Effector memory CD8-positive, alpha-beta T cell (primary cell): ENCODE data around the gene TSPAN5.
A peak's percentile ranks its signal among the peaks of the same experiment; 100 is the strongest.

ENCODE experiments used
- ATAC-seq: fragments of 150-1000 bp; cut with Tn5 transposase; replicated peaks from 2 replicates; pipeline ENCODE4 v1.10.0; 2021; ENCODE audit warnings: mild to moderate bottlenecking, moderate library complexity
- DNase-seq, 3 experiments: peaks; one replicate each; pipeline ENCODE4 v3.0.0; 2021
- H3K27ac Mint-ChIP-seq, 2 donors: one replicate each; pipeline ENCODE4 v1.8.0; 2022; ENCODE audit warnings: mild to moderate bottlenecking in 2 of 2, mixed read lengths in 2 of 2, moderate library complexity in 2 of 2
- H3K27me3 Mint-ChIP-seq, 2 donors: one replicate each; pipeline ENCODE4 v1.8.0; 2022; ENCODE audit warnings: mixed read lengths in 2 of 2
- H3K36me3 Mint-ChIP-seq: one replicate; pipeline ENCODE4 v1.8.0; 2022; ENCODE audit warnings: mild to moderate bottlenecking, moderate library complexity, mixed read lengths; ENCODE audit not compliant: insufficient read depth
- H3K4me1 Mint-ChIP-seq, 2 donors: one replicate each; pipeline ENCODE4 v1.8.0; 2022; ENCODE audit warnings: low read depth in 2 of 2, mixed read lengths in 2 of 2
- H3K4me3 Mint-ChIP-seq, 2 donors: one replicate each; pipeline ENCODE4 v1.8.0; 2022; ENCODE audit warnings: mild to moderate bottlenecking in 2 of 2, mixed read lengths in 2 of 2, moderate library complexity in 2 of 2
- H3K9me3 Mint-ChIP-seq, 2 donors: one replicate each; pipeline ENCODE4 v1.8.0; 2022; ENCODE audit warnings: mixed read lengths in 2 of 2

TSPAN5 gene

GRCh38 chr4:98502031-98502430 lies 156.4 kb downstream of the TSPAN5 start:
- Mint-ChIP-seq H3K9me3 (peaks cover 0 to 2% of the 10 kb centered on the region in 2 donors), H3K27me3 (no peaks in the 10 kb centered on the region), H3K4me1 (peaks cover 13 to 19% of the 10 kb centered on the region in 2 donors), H3K27ac (peak overlapping the region in 1 of 2 donors; percentile 25), H3K4me3 (no peak overlapping the region), H3K36me3 (peaks cover 10% of the 10 kb centered on the region)
- DNase-seq (no peak), ATAC-seq (no peak)

DNA sequence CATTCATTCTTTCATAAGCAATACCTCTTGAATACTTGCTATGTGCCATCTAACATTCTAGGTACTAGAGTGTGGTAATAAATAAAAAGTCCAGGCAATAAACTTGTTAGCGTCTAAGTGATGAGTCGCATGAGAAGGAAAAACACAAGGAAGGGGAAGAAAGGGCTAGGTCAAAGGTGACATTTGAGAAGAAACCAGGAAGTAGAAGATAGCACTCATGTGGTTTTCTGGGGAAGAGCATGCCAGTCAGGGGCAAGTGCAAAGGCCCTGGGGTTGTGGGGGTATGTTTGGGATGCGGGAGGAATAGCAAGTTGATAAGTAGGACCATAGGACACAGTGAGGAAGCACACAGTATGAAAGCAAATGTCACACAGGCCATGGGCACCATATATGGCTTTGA lies 157.0 kb downstream of the TSPAN5 start:
- no peak overlapping the region for H3K4me3 Mint-ChIP-seq
- no peak for DNase-seq
- H3K36me3 Mint-ChIP-seq = peaks cover 10% of the 10 kb centered on the region
- peaks cover 0 to 2% of the 10 kb centered on the region in 2 donors for H3K9me3 Mint-ChIP-seq
- ATAC-seq = no peak
- H3K27ac Mint-ChIP-seq = peak overlapping the region in 1 of 2 donors; percentile 25
- peaks cover 17 to 19% of the 10 kb centered on the region in 2 donors for H3K4me1 Mint-ChIP-seq
- H3K27me3 Mint-ChIP-seq = no peaks in the 10 kb centered on the region

- Mint-ChIP-seq H3K27ac (no peak overlapping the region), H3K4me1 (peaks cover 20 to 25% of the 10 kb centered on the region in 2 donors), H3K9me3 (peaks cover 0 to 2% of the 10 kb centered on the region in 2 donors), H3K4me3 (no peak overlapping the region), H3K27me3 (no peaks in the 10 kb centered on the region), H3K36me3 (peaks cover 2% of the 10 kb centered on the region)
- DNase-seq = no peak
- ATAC-seq = no peak
These were observed 159.6 kb downstream of the TSPAN5 start for GRCh38 chr4:98498774-98499173.

- Mint-ChIP-seq H3K27ac (peak overlapping the region; percentile 39 to 83), H3K27me3 (no peaks in the 10 kb centered on the region), H3K36me3 (peaks cover 2% of the 10 kb centered on the region), H3K4me1 (peaks cover 7 to 23% of the 10 kb centered on the region in 2 donors), H3K4me3 (no peak overlapping the region), H3K9me3 (peaks cover 0 to under 1% of the 10 kb centered on the region in 2 donors)
- DNase-seq = no peak
- no peak for ATAC-seq
These were observed 162.1 kb downstream of the TSPAN5 start for GRCh38 chr4:98496152-98496845.

GRCh38 chr4:98493296-98493695 lies 165.1 kb downstream of the TSPAN5 start:
- Mint-ChIP-seq H3K4me1 (peaks cover 5 to 19% of the 10 kb centered on the region in 2 donors), H3K27ac (no peak overlapping the region), H3K27me3 (no peaks in the 10 kb centered on the region), H3K4me3 (no peak overlapping the region), H3K36me3 (peaks cover 2% of the 10 kb centered on the region), H3K9me3 (no peaks in the 10 kb centered on the region)
- no peak for ATAC-seq
- DNase-seq = no peak

- ATAC-seq (no peak), DNase-seq (no peak)
- H3K36me3 Mint-ChIP-seq = no peaks in the 10 kb centered on the region
- no peak overlapping the region for H3K4me3 Mint-ChIP-seq
- peaks cover 6 to 15% of the 10 kb centered on the region in 2 donors for H3K4me1 Mint-ChIP-seq
- H3K9me3 Mint-ChIP-seq = no peaks in the 10 kb centered on the region
- H3K27me3 Mint-ChIP-seq = no peaks in the 10 kb centered on the region
- no peak overlapping the region for H3K27ac Mint-ChIP-seq
These were observed 166.4 kb downstream of the TSPAN5 start for GRCh38 chr4:98491899-98492559.

DNA sequence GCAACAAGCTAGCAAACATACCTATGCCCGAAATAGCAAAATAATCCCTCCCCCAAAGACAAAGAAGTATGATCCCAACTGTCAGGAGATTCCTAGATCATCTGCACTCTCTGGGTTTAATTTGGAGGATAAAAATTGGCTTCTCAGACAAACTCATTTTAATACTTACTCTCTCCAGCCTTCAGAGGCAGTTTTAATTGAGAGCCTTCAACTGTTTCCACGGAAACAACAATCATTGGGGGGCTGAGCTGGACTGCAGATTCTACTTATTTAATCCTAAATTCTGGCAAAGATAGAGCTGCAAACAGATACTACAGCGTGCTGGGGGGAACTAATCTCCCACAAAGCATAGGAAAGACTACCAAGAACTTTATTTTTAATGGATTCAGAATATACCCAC lies 168.2 kb downstream of the TSPAN5 start:
- no peak overlapping the region for H3K27ac Mint-ChIP-seq
- peaks cover 10 to 13% of the 10 kb centered on the region in 2 donors for H3K4me1 Mint-ChIP-seq

DNA sequence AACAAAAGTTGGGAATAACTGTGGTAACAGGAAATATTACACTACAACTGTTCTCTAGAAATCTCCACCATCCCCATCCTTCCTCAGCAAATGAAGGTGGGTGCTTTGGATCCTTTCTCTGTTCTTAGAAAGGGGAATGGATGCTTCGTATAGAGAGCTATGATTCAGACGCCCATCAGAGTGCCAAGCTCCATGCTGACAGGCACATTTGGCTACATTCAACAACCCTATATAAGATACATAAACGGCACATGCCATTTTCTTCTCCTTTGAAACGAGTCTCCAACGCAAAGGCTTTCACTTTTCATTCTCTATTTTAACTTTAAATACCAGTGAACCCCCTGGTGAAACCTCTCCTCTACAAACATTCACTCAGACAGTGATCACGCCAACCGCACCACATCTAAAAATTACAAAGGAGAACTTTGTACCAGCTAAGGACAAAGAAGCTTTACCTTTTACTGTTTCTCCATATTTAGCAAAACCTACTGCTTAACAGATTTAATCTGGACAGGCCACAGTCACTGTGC lies 172.5 kb downstream of the TSPAN5 start:
- DNase-seq = no peak
- no peak overlapping the region for H3K4me3 Mint-ChIP-seq
- no peaks in the 10 kb centered on the region for H3K36me3 Mint-ChIP-seq
- no peaks in the 10 kb centered on the region for H3K27me3 Mint-ChIP-seq
- peak overlapping the region in 1 of 2 donors; percentile 46 for H3K27ac Mint-ChIP-seq
- ATAC-seq = no peak
- H3K9me3 Mint-ChIP-seq = no peaks in the 10 kb centered on the region
- H3K4me1 Mint-ChIP-seq = peaks cover 16 to 42% of the 10 kb centered on the region in 2 donors

More for the DNA sequence above, 168.2 kb downstream of the TSPAN5 start:
- DNase-seq (no peak), ATAC-seq (no peak)
- Mint-ChIP-seq H3K9me3 (no peaks in the 10 kb centered on the region), H3K4me3 (no peak overlapping the region), H3K36me3 (no peaks in the 10 kb centered on the region), H3K27me3 (no peaks in the 10 kb centered on the region)

DNA sequence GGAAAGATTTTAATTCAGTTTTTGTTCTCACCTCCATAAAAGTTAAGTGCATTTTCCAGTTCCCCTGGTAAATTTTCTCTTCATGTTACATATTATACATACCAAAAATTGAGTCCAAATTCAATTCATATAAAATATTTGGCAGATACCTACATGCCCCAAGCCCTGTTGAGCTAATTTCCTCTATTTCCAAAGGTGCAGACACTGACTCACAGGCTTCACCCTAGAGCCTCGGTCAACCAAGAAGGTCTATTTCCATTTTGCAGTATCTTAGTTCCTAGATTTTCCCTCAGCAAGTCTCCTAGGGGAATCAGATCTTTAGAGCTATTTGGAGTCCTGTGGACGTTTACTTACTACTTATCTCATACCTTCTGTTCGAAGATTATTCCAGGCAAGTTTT lies 174.4 kb downstream of the TSPAN5 start:
- peak overlapping the region in 1 of 2 donors; percentile 54 for H3K27ac Mint-ChIP-seq
- H3K27me3 Mint-ChIP-seq = no peaks in the 10 kb centered on the region
- H3K36me3 Mint-ChIP-seq = no peaks in the 10 kb centered on the region
- H3K4me1 Mint-ChIP-seq = peaks cover 16 to 42% of the 10 kb centered on the region in 2 donors
- DNase-seq (no peak), ATAC-seq (no peak)
- H3K9me3 Mint-ChIP-seq = no peaks in the 10 kb centered on the region
- H3K4me3 Mint-ChIP-seq = no peak overlapping the region

DNA sequence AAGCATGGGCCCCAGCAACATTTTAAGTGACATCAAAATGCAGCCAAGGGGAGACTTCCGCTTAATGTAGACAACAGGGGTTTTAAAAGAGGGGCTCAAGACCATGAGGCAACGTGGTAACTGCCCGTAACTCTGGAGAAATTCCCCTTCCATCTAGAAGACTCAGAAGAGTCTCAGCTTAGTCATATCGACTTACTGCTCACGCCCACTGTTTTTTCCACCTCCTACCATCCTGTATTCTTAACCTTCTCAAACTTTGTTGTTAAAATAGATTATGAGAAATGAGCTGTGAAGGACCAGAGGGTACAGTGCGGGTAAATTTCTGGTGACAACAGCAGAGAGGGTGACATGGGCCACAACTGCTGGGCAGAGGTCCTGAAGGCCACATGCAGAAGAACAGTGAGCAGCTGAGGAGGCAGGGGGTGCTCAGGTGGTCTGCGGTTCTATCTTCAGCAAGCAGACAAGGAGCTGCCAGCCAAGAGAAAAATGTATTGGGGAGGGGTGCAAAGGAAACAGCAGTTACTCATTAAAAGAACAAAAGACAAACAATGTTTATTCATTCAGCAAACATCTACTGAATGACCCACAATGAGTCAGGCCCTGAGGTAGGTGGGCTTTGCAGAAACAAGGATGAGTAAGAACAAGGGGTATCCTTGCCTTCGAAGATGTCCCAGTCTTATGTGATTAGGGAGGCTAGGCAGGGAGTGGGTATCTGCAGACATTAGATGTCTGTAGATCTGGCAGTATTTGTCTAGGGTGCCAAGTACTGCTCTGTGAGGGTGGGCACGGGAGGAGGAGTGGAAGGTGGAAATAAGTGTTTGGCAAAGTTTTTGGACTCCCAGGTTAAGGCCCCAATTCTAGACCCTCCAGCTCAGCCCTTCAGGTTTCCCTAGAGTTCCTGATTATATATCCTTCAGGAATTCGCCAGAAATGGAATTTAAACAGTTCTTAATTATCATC lies 175.3 kb downstream of the TSPAN5 start:
- ATAC-seq = no peak
- H3K36me3 Mint-ChIP-seq = no peaks in the 10 kb centered on the region
- no peaks in the 10 kb centered on the region for H3K9me3 Mint-ChIP-seq
- no peaks in the 10 kb centered on the region for H3K27me3 Mint-ChIP-seq
- DNase-seq = no peak
- no peak overlapping the region for H3K4me3 Mint-ChIP-seq
- H3K27ac Mint-ChIP-seq = peak overlapping the region; percentile 54 to 84
- peaks cover 16 to 42% of the 10 kb centered on the region in 2 donors for H3K4me1 Mint-ChIP-seq

DNA sequence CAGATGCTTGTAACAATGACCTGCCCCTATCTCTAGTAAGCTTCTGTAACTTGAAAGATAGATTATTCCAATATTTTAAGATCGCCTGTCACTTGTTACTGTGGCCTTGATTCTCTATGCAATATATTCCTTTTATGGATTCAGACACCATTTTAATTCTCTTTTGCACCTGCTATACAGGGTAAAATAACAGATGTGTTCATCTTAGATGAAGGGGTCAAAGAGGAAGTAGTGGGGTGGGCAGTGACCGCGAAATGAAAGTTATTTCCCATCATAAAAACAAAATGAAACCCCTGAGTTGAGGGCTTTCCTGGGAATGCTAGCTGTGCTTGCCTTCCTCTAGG lies 175.9 kb downstream of the TSPAN5 start:
- Mint-ChIP-seq H3K36me3 (no peaks in the 10 kb centered on the region), H3K9me3 (no peaks in the 10 kb centered on the region), H3K4me3 (no peak overlapping the region), H3K27me3 (no peaks in the 10 kb centered on the region), H3K27ac (peak overlapping the region; percentile 54 to 84), H3K4me1 (peaks cover 16 to 42% of the 10 kb centered on the region in 2 donors)
- no peak for DNase-seq
- no peak for ATAC-seq

GRCh38 chr4:98481167-98481566 lies 177.2 kb downstream of the TSPAN5 start:
- no peak for DNase-seq
- Mint-ChIP-seq H3K36me3 (peaks cover 5% of the 10 kb centered on the region), H3K27me3 (no peaks in the 10 kb centered on the region), H3K4me1 (peaks cover 16 to 34% of the 10 kb centered on the region in 2 donors), H3K9me3 (no peaks in the 10 kb centered on the region), H3K4me3 (no peak overlapping the region), H3K27ac (no peak overlapping the region)
- ATAC-seq = no peak

- no peak for ATAC-seq
- H3K27me3 Mint-ChIP-seq = no peaks in the 10 kb centered on the region
- no peaks in the 10 kb centered on the region for H3K9me3 Mint-ChIP-seq
- H3K4me3 Mint-ChIP-seq = no peak overlapping the region
- no peak overlapping the region for H3K27ac Mint-ChIP-seq
- DNase-seq = no peak
- peaks cover 13 to 34% of the 10 kb centered on the region in 2 donors for H3K4me1 Mint-ChIP-seq
- peaks cover 7% of the 10 kb centered on the region for H3K36me3 Mint-ChIP-seq
These were observed 177.9 kb downstream of the TSPAN5 start for GRCh38 chr4:98480535-98480934.
